IPS-18c (cell line): ENCODE data around the gene TMEM91.

Experiments
- H3K4me3 ChIP-seq: 2 replicates; pipeline ENCODE4 v1.7.0; 2013; ENCODE audit warnings: low read depth, mild to moderate bottlenecking, low read length, moderate library complexity; ENCODE audit not compliant: insufficient read depth
- H3K9me3 ChIP-seq: one replicate; pipeline ENCODE4 v1.6.1; 2013; ENCODE audit warnings: mild to moderate bottlenecking, low read length, moderate library complexity; ENCODE audit not compliant: control insufficient read depth, insufficient read depth

The TMEM91 gene

GRCh38 chr19:41351339-41352245, 24.7 kb upstream of the TMEM91 start:
- peak overlapping the region; percentile 78 for H3K4me3 ChIP-seq
- H3K9me3 ChIP-seq = no peaks in the 10 kb centered on the region

GRCh38 chr19:41352279-41352608, 24.1 kb upstream of the TMEM91 start:
- Histone ChIP-seq H3K4me3 (peak overlapping the region; percentile 78), H3K9me3 (no peaks in the 10 kb centered on the region)

- H3K4me3 ChIP-seq = peak overlapping the region; percentile 78
- no peaks in the 10 kb centered on the region for H3K9me3 ChIP-seq
Measured at GRCh38 chr19:41352609-41353465, 23.5 kb upstream of the TMEM91 start.

- H3K9me3 ChIP-seq = no peaks in the 10 kb centered on the region
- H3K4me3 ChIP-seq = peak within 1 kb of the TSS; percentile 78
Measured at GRCh38 chr19:41353466-41354342, 22.6 kb upstream of the TMEM91 start, which contains the start of gene TGFB1. Gene TGFB1 (minus strand): TSS chr19:41353922. CDS start chr19:41353044, 878 bp downstream.

DNA sequence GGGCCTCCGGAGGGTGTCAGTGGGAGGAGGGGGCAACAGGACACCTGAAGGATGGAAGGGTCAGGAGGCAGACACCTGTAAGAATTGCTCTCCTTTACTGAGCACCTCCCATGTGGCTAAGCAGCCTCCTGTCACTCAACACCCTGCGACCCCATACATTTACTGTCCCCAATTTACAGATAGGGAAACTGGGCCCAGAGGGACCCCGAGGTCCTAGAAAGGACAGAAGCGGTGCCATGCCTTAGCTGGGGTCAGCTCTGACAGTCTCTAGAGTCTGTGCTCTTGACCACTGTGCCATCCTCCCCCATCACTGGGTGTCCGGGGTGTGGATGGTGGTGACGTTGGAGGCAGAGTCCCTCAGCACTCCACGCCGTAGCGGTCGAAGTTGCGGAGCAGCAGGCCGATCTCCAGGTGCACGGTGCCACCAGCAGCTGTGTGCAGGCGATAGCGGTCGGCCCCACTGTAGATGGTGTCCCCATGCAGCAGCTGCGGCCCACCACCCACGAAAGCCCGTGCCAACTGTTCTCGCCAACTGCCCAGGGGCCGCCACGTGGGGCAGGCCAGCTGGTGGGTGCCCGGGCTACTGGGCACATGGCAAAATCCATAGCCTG, 21.9 kb upstream of the TMEM91 start:
- H3K4me3 ChIP-seq = peak overlapping the region; percentile 78; the same call in 1 of the 2 replicates
- no peaks in the 10 kb centered on the region for H3K9me3 ChIP-seq

DNA sequence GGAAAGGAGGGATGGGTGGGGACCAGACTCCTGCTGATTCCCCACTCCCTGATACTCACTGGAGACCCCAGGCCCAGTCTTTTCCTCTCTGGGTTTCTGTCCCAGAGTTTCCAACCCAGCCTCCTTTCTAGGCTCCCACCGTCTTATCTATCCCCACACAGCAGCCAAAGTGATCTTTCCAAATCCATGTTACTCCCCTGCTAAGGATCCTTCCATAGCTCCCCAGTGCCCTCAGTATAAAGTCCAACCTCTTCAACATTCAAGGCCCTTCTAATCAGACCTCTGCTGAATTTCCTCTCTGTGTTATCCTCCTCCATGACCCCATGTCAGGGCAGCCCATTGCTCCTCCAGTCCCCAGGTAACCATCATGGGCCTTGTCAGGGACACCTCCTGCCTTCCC, 21.3 kb upstream of the TMEM91 start:
- H3K4me3 ChIP-seq = no peak overlapping the region
- no peaks in the 10 kb centered on the region for H3K9me3 ChIP-seq

DNA sequence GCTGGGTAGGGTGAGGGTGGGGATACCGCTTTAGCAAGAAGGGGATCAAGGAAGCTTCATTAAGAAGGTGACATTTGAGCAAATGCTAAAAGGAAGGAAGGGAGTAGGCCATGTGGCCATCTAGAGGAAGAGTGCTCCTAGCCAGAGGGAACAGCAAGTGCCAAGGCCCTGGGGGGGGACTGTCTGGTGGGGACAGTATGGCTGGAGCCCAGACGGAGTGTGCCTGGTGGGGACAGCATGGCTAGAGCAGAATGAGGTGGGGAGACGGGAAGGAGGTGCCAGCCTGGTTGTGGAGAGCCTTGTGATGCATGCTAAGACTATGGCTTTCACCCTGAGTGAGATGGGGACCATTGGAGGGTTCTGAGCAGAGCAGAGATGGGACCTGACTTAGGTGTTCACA, 20.5 kb upstream of the TMEM91 start:
- H3K9me3 ChIP-seq = no peaks in the 10 kb centered on the region
- H3K4me3 ChIP-seq = no peak overlapping the region

DNA sequence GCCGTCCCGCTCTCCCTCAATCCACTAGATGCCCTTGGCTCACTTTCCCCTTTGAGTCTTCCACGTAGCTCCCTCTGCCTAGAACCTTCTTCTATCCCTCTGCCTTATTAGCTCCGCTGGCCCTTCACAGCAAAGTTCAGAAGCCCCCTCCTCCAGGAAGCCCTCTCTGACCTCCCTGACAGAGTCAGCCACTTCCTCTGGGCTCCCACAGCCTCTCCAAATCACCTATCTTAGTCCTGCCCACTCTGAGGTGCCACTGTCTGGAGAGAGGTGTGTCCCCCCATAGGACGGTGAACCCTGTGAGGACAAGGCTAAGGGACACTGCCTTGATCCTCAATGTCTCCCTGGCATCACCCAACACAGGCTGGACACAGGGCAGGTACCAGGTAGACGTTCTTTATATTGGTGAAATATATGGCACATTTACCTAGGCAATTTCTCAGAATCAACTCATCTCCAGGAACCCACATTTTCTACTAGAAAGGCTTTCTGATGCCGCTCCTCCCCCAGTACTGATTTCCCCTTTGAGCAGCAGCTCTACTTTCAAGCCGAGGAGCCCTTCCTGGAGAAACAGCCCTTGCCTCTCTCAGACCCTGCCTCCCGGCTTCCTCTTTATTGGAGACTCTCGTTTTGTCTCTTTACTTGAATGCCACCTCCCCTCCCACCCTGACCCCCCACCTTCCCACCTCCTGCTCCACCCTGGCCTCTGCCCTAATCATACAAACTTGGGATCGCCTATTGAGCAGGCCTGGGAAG, 19.2 kb upstream of the TMEM91 start:
- no peaks in the 10 kb centered on the region for H3K9me3 ChIP-seq
- no peak overlapping the region for H3K4me3 ChIP-seq

GRCh38 chr19:41357746-41358145, 18.6 kb upstream of the TMEM91 start:
- H3K9me3 ChIP-seq = no peaks in the 10 kb centered on the region

GRCh38 chr19:41359741-41360140, 16.6 kb upstream of the TMEM91 start:
- Histone ChIP-seq H3K4me3 (no peak overlapping the region), H3K9me3 (no peaks in the 10 kb centered on the region)

More at GRCh38 chr19:41357746-41358145, 18.6 kb upstream of the TMEM91 start:
- H3K4me3 ChIP-seq = no peak overlapping the region

DNA sequence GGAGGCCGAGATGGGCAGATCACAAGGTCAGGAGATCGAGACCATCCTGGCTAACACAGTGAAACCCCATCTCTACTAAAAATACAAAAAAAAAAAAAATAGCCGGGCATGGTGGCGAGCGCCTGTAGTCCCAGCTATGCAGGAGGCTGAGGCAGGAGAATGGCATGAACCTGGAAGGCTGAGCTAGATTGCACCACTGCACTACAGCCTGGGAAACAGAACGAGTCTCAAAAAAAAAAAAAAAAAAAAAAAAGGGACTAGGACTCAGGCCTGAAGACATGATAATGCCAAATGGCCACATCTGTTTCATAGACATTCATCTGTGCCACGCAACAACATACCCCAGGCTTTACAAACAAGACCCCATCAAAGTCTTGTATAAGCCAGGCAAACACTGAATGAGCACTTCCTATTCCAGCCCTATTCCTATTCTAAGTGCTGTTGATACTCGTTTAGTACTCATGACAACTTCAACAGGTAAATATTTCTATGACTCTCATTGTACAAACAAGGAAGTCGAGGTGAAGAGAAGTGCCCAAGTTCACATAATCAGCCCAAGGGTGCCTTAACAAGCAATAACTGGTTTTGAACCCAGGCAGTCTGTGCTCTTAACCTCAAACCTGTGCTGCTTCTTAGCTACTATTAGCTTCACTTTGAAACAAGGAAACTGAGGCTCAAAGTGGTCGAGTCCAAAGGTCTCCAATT, 14.0 kb upstream of the TMEM91 start:
- Histone ChIP-seq H3K9me3 (no peaks in the 10 kb centered on the region), H3K4me3 (no peak overlapping the region)

DNA sequence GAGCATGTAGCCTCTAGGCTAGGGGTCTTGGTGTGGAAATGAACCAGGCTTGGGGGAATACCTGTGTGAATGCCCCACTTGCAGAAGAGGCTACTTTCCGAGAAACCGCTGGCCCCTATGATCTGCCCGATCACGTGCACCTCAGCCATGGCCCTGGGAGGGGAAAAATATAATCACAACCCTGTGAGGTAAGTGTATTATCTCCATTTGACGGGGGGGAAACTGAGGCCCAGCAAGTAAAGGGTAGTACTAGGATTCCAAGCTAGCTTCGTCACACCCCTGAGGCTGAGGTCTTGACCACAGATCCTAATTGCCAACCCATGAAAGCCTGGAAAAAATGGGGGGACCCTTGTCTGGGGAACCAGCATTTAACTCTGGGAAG, 13.0 kb upstream of the TMEM91 start:
- Histone ChIP-seq H3K4me3 (peak overlapping the region; percentile 88; the same call in 1 of the 2 replicates), H3K9me3 (no peaks in the 10 kb centered on the region)

GRCh38 chr19:41363753-41364523, 12.4 kb upstream of the TMEM91 start, which contains the start of gene B9D2:
Gene B9D2 (minus strand): TSS chr19:41364149. CDS start chr19:41363519, 630 bp downstream.
- H3K9me3 ChIP-seq = no peaks in the 10 kb centered on the region
- peak within 1 kb of the TSS; percentile 88 for H3K4me3 ChIP-seq

DNA sequence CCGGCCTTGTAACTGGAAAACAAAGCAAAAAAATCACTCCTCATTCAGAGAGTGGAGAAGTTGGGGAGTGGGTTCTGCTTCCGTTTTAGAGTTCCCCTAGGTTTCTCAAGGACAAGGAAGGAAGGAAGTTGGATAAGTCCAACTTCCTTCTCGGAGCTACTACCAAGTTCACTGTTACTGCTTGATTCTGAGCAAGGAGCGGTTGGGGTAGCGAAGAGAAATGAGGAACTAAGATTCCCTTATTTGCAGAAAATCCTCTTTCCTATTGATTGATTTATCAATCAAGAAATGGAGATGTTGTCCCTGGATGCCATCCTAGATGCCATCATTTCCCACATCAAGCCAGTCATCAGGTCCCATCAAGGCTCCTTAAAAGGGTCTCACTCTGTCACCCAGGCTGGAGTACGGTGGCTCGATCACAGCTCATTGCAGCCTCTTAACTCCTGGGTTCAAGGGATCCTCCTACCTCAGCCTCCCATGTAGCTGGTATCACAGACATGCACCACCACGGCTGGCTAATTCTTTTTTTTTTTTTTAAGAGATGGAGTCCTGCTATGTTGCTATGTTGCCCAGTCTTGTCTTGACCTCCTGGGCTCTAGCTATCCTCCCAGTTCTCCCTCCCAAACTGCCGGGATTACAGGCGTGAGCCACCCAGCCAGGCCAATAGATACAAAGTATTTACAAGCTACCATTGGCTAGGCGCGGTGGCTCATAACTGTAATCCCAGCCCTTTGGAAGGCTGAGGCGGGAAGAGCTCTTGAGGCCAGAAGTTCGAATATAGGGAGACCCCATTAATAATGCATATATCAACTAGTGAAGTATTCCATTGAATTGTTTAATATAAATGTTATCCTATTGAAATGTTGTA, 11.6 kb upstream of the TMEM91 start:
- Histone ChIP-seq H3K4me3 (peak overlapping the region; percentile 88), H3K9me3 (no peaks in the 10 kb centered on the region)
